GM19023 (cell line): ENCODE results near the gene AHCYL1.
"Not testable (repeated sequence)": the region's sequence is repeated elsewhere in the genome, so short reads cannot be mapped to it uniquely, and the experiment has no call there.

Experiments
- ATAC-seq: cut with Tn5 transposase; IDR thresholded peaks from one replicate; pipeline ENCODE4 v1.9.1; 2021; ENCODE audit warnings: mild to moderate bottlenecking, moderate library complexity; ENCODE audit not compliant: unreplicated experiment

Gene AHCYL1

GRCh38 chr1:109996476-109996875 lies 11.9 kb downstream of the AHCYL1 start:
- ATAC-seq = no peak

- ATAC-seq = no peak
Observed at GRCh38 chr1:109997204-109997866, 12.8 kb downstream of the AHCYL1 start.

- no peak for ATAC-seq
Observed at GRCh38 chr1:109997867-109998229, 13.3 kb downstream of the AHCYL1 start.

- ATAC-seq = no peak
Observed at GRCh38 chr1:110002695-110003094, 18.1 kb downstream of the AHCYL1 start.

GRCh38 chr1:110003747-110004428 lies 19.3 kb downstream of the AHCYL1 start:
- ATAC-seq = peak; percentile 87

- no peak for ATAC-seq
Observed at GRCh38 chr1:110004583-110004982, 20.0 kb downstream of the AHCYL1 start.

- ATAC-seq = no peak
Observed at GRCh38 chr1:110005971-110006370, 21.4 kb downstream of the AHCYL1 start.

- no peak for ATAC-seq
Observed at GRCh38 chr1:110006516-110006915, 22.0 kb downstream of the AHCYL1 start.

GRCh38 chr1:110007046-110007830 lies 22.7 kb downstream of the AHCYL1 start:
- no peak for ATAC-seq

GRCh38 chr1:110008971-110009565 lies 24.5 kb downstream of the AHCYL1 start:
- ATAC-seq = no peak

GRCh38 chr1:110011527-110012041 lies 27.0 kb downstream of the AHCYL1 start:
- peak; percentile 97 for ATAC-seq

- ATAC-seq = peak; percentile 65
Observed at GRCh38 chr1:110012100-110012780, 27.7 kb downstream of the AHCYL1 start.

GRCh38 chr1:110017792-110018191 lies 33.2 kb downstream of the AHCYL1 start:
- no peak for ATAC-seq

- no peak for ATAC-seq
Observed at GRCh38 chr1:110018396-110018795, 33.8 kb downstream of the AHCYL1 start.

GRCh38 chr1:110019770-110020169 lies 35.2 kb downstream of the AHCYL1 start:
- ATAC-seq = no peak

- no peak for ATAC-seq
Observed at GRCh38 chr1:110021285-110021684, 36.7 kb downstream of the AHCYL1 start.

GRCh38 chr1:110024613-110025012 lies 40.0 kb downstream of the AHCYL1 start:
- ATAC-seq = no peak

- ATAC-seq = not testable (repeated sequence)
Observed at GRCh38 chr1:110030687-110031086, 46.1 kb downstream of the AHCYL1 start.

- ATAC-seq = no peak
Observed at GRCh38 chr1:110032327-110032726, 47.8 kb downstream of the AHCYL1 start.

- ATAC-seq = no peak
Observed at GRCh38 chr1:110033421-110033820, 48.9 kb downstream of the AHCYL1 start.

- no peak for ATAC-seq
Observed at GRCh38 chr1:110034040-110034450, 49.5 kb downstream of the AHCYL1 start.
